ENCODE results near the gene ZNF483.

ZNF483 gene

DNA sequence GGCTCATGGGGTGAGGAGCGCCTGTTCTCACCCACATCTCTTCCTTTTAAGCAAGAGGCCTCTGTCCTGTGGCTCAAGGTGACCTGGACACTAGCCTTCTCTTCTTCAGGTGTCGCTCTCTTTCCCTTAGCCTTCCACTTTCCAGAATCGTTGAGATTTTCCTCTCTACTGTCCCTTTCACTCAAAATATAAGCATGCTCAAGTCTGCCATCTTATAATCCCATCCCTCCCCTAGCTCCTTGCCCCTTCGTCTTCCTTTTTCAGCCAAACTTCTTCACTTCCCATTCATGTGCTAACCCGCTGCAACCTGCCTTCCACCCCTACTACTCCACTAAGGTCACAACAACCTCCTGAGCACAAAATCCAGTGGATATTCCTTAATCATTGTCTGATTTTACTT, 61.4 kb downstream of the ZNF483 start:
- H3K27me3 ChIP-seq (ENCODE audit: insufficient read depth, poor library complexity, severe bottlenecking) = no peaks in the 10 kb centered on the region
- no peak overlapping the region for H3K27ac ChIP-seq (replicated peaks)
- no peak for DNase-seq (ENCODE audit: low read depth in 1 of 2, low spot score in 1 of 2)
- TF ChIP-seq POLR2AphosphoS5 (IDR thresholded peaks at IDR 0.05; ENCODE audit: low read depth) = no peak
- no peak for TF ChIP-seq SPI1 (IDR thresholded peaks at IDR 0.05; ENCODE audit: borderline replicate concordance, low read depth)
- TF ChIP-seq, protein P1, sequence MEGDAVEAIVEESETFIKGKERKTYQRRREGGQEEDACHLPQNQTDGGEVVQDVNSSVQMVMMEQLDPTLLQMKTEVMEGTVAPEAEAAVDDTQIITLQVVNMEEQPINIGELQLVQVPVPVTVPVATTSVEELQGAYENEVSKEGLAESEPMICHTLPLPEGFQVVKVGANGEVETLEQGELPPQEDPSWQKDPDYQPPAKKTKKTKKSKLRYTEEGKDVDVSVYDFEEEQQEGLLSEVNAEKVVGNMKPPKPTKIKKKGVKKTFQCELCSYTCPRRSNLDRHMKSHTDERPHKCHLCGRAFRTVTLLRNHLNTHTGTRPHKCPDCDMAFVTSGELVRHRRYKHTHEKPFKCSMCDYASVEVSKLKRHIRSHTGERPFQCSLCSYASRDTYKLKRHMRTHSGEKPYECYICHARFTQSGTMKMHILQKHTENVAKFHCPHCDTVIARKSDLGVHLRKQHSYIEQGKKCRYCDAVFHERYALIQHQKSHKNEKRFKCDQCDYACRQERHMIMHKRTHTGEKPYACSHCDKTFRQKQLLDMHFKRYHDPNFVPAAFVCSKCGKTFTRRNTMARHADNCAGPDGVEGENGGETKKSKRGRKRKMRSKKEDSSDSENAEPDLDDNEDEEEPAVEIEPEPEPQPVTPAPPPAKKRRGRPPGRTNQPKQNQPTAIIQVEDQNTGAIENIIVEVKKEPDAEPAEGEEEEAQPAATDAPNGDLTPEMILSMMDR (IDR thresholded peaks at IDR 0.05; ENCODE audit: insufficient read depth, low read length) = no peak
- TF ChIP-seq, protein P2, sequence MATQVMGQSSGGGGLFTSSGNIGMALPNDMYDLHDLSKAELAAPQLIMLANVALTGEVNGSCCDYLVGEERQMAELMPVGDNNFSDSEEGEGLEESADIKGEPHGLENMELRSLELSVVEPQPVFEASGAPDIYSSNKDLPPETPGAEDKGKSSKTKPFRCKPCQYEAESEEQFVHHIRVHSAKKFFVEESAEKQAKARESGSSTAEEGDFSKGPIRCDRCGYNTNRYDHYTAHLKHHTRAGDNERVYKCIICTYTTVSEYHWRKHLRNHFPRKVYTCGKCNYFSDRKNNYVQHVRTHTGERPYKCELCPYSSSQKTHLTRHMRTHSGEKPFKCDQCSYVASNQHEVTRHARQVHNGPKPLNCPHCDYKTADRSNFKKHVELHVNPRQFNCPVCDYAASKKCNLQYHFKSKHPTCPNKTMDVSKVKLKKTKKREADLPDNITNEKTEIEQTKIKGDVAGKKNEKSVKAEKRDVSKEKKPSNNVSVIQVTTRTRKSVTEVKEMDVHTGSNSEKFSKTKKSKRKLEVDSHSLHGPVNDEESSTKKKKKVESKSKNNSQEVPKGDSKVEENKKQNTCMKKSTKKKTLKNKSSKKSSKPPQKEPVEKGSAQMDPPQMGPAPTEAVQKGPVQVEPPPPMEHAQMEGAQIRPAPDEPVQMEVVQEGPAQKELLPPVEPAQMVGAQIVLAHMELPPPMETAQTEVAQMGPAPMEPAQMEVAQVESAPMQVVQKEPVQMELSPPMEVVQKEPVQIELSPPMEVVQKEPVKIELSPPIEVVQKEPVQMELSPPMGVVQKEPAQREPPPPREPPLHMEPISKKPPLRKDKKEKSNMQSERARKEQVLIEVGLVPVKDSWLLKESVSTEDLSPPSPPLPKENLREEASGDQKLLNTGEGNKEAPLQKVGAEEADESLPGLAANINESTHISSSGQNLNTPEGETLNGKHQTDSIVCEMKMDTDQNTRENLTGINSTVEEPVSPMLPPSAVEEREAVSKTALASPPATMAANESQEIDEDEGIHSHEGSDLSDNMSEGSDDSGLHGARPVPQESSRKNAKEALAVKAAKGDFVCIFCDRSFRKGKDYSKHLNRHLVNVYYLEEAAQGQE (IDR thresholded peaks at IDR 0.05; ENCODE audit: insufficient replicate concordance, low read depth) = no peak
- TF ChIP-seq GABPA (IDR thresholded peaks at IDR 0.05; ENCODE audit: low read depth) = no peak
- no peak overlapping the region for H3K4me3 ChIP-seq (replicated peaks; ENCODE audit: insufficient read depth, low read length)

DNA sequence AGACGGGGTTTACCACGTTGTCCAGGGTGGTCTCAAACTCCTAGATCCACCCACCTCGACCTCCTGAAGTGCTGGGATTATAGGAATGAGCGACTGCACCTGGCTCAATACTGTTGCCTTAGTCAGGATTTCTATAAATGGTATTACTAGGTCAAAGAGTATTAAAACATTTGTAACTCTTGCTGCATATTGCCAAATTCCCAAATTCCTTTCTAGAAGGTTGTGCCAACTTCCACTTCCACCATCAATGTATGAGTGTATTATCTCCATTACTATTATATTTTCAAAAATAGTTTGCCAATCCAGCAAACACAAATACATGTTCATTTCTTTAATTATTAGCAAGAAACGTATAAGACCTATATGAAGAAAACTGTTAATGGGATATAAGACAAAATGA, 63.9 kb downstream of the ZNF483 start:
- no peak overlapping the region for H3K27ac ChIP-seq (replicated peaks)
- DNase-seq (ENCODE audit: low read depth in 1 of 2, low spot score in 1 of 2) = no peak
- H3K27me3 ChIP-seq (ENCODE audit: insufficient read depth, poor library complexity, severe bottlenecking) = no peaks in the 10 kb centered on the region
- TF ChIP-seq, protein P1 (IDR thresholded peaks at IDR 0.05; ENCODE audit: insufficient read depth, low read length) = no peak
- no peak for TF ChIP-seq GABPA (IDR thresholded peaks at IDR 0.05; ENCODE audit: low read depth)
- no peak for TF ChIP-seq SPI1 (IDR thresholded peaks at IDR 0.05; ENCODE audit: borderline replicate concordance, low read depth)
- no peak for TF ChIP-seq POLR2AphosphoS5 (IDR thresholded peaks at IDR 0.05; ENCODE audit: low read depth)
- TF ChIP-seq, protein P2 (IDR thresholded peaks at IDR 0.05; ENCODE audit: insufficient replicate concordance, low read depth) = no peak
- H3K4me3 ChIP-seq (replicated peaks; ENCODE audit: insufficient read depth, low read length) = no peak overlapping the region

DNA sequence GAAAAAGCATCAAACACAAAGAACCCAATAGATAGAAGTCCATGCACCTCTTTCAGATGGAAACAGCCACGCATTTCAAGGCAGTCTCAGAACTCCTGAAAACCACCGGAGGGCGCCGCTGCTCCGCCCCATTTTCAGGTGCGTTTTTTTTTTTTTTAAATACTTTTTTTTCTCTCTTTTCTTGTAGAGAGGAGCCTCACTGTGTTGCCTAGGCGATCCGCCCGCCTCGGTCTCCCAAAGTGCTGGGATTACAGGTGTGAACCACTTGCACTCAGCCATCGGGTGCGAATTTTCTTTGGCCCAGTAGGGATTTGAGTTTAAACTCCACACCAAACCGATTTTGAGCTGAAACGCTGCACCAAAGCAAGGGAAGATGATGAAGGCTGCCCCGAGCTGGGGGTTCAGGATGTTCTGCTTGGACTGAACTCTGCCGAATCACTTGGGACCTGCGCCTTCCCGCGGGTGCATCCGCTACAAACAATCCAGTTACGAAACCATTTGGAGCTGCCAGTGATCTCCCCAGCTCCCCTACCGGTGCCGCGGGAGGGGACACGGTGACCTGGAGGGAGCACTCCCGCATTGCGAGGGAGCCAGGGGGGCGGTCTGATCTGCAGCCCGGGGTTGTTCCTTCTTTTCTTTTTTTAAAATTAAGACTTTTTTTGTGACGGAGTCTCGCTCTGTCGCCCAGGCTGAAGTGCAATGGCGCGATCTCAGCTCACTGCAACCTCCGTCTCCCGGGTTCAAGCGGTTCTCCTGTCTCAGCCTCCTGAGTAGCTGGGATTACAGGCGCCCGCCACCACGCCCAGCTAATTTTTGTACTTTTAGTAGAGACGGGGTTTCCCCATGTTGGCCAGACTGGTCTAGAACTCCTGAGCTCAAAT, 73.1 kb downstream of the ZNF483 start:
- Histone ChIP-seq H3K4me3 (replicated peaks; ENCODE audit: insufficient read depth, low read length) (peak overlapping the region; percentile 78), H3K27me3 (ENCODE audit: insufficient read depth, poor library complexity, severe bottlenecking) (no peaks in the 10 kb centered on the region), H3K27ac (replicated peaks) (peak overlapping the region; percentile 48; the same call in 1 of the 2 replicates)
- TF ChIP-seq, protein P1 (IDR thresholded peaks at IDR 0.05; ENCODE audit: insufficient read depth, low read length) = peak; percentile 40
- no peak for TF ChIP-seq POLR2AphosphoS5 (IDR thresholded peaks at IDR 0.05; ENCODE audit: low read depth)
- TF ChIP-seq, protein P2 (IDR thresholded peaks at IDR 0.05; ENCODE audit: insufficient replicate concordance, low read depth) = no peak
- DNase-seq (ENCODE audit: low read depth in 1 of 2, low spot score in 1 of 2) = peak; percentile 43 to 59

Measured in HL-60 (cell line).